Progenitor cell of endocrine pancreas (in vitro differentiated cells): ENCODE results near the gene TOR3A. TPM values are rescaled to one million over a fixed set of nuclear protein-coding genes. Genes with fewer than 3 reads are reported as not detected.

ENCODE experiments used
- DNase-seq: peaks from one replicate; pipeline ENCODE4 v3.0.0; 2021; ENCODE audit warnings: low spot score; ENCODE audit not compliant: unreplicated experiment
- H3K27ac Mint-ChIP-seq: 2 replicates; pipeline ENCODE4 v1.8.0; 2021; ENCODE audit warnings: mild to moderate bottlenecking, moderate library complexity, mixed read lengths
- H3K27me3 Mint-ChIP-seq: 2 replicates; pipeline ENCODE4 v1.8.0; 2021; ENCODE audit warnings: mixed read lengths
- H3K36me3 Mint-ChIP-seq: 2 replicates; pipeline ENCODE4 v1.8.0; 2022; ENCODE audit warnings: mixed read lengths; ENCODE audit not compliant: insufficient read depth
- H3K4me1 Mint-ChIP-seq: 2 replicates; pipeline ENCODE4 v1.8.0; 2021; ENCODE audit warnings: low read depth, mixed read lengths
- H3K4me3 Mint-ChIP-seq: 2 replicates; pipeline ENCODE4 v1.8.0; 2021; ENCODE audit warnings: low read depth, mild to moderate bottlenecking, moderate library complexity, mixed read lengths
- H3K9me3 Mint-ChIP-seq: 2 replicates; pipeline ENCODE4 v1.8.0; 2021; ENCODE audit warnings: low read depth, mixed read lengths
- CTCF ChIP-seq: fragments of 200-600 bp; sonication (generic); IDR thresholded peaks from one replicate; pipeline ENCODE4 v1.5.0; 2021; ENCODE audit warnings: antibody characterized with exemption, mild to moderate bottlenecking; ENCODE audit not compliant: unreplicated experiment
- total RNA-seq: library from RNA; stranded (reverse); gene quantifications from 2 replicates; pipeline ENCODE4 v1.2.1, GENCODE V29; 2021

TOR3A gene
- total RNA-seq, 1 donor from 2014 or later: 27.4 TPM

DNA sequence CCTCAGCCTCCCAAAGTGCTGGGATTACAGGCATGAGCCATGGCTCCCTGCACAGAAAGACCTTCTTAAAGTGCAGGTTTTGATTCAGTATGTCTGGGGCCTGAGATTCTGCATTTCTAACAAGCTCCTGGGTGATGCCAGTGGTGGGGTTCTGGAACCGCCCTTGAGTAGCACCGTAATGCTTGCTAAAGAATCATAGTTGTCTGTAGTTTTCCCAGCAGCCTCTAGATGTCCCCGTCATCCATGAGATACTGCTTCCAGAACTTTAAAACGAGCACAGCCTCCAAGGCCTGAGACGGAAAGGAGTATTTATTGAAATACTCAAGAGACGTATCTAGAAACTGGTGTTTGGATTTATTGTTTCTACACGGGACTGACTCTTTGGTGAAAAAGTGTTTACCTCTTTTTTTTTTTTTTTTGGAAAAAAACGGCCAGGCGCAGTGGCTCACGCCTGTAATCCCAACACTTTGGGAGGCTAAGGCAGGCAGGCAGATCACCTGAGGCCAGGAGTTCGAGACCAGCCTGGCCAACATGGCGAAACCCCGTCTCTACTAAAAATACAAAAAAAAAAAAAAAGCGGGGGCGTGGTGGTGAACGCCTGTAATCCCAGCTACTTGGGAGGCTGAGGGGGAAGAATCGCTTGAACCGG, 2.6 kb upstream of the TOR3A start:
- DNase-seq: no peak
- Mint-ChIP-seq H3K36me3 (no peaks in the 10 kb centered on the region), H3K4me1 (peaks cover 10% of the 10 kb centered on the region), H3K9me3 (no peaks in the 10 kb centered on the region), H3K27me3 (no peaks in the 10 kb centered on the region), H3K4me3 (no peak overlapping the region), H3K27ac (no peak overlapping the region)
- TF ChIP-seq CTCF: peak; percentile 70

DNA sequence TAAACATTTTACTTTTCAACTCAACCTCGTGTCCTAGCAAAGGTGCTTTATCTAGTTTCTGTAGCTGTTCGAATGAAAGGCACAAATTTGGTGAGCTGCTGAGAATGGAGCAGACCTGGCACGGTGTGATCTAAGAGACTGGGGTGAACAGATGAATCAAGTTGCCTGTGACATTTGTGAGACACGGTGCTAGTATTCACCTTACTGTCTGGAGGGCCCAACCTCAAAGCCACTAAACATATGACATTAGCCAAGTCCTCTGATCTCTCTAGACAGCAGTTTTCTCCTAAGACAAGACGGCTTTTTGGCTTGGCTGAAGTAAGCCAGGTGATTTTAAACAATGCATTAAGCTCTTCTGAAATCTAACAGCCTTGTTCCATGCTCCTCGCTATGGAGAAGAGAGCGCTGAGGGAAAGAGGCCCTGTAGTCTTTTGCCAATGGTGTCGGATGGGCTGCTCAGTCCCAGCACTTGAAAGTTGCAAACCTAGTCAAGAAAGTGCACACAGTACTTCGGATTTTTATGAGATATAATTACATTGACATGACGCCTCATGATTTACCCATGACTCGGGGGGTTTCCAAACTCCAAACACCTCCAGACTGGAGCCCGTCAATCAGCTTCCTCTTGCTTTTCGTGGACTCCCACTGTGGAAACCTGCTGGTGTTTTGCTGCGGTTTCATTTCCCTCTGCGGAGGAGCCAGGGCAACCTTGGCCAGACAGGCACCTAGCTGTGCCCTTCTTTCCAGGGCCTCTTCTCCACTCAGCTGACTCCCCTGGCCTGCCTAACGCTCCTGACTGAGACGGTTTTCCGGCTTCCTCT, 794 bp upstream of the TOR3A start:
- TF ChIP-seq CTCF: no peak
- no peaks in the 10 kb centered on the region for H3K27me3 Mint-ChIP-seq

DNA sequence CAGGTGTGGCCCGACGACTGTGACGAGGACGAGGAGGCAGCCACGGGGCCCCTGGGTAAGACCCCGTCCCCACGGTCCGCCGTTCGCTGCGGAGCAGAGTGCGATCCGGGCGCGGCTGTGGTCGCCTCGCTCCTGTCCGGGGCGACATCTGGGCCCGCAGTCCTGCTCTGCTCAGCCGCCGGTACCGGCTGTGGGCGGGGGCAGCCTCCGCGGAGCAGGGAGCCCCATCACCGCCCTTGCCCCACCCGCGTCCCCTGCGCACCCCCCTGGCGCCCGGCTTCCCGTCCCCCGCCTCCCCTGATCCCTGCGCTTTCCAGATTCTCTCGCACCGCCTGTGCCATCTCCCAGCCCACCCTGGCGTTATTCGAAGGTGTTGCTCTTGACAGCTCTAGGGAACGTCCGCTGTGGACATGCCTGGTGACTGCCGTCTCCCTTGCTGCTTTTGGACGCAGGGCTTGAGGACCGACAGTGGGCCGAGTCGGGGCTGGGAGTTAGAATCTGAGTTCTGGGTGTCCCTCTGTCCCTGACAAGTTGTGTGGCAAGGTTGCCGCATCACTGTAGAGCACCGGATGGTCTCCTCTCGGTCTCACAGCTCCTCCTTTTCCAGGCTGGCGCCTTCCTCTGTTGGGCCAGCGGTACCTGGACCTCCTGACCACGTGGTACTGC, 596 bp downstream of the TOR3A start:
- peaks cover 1% of the 10 kb centered on the region for H3K36me3 Mint-ChIP-seq
- DNase-seq: no peak
- no peaks in the 10 kb centered on the region for H3K9me3 Mint-ChIP-seq
- peaks cover 10% of the 10 kb centered on the region for H3K4me1 Mint-ChIP-seq
- TF ChIP-seq CTCF: no peak
- H3K4me3 Mint-ChIP-seq: peak overlapping the region; percentile 89
- H3K27me3 Mint-ChIP-seq: no peaks in the 10 kb centered on the region
- peak overlapping the region; percentile 94 for H3K27ac Mint-ChIP-seq

More for the DNA sequence above, 794 bp upstream of the TOR3A start:
- no peaks in the 10 kb centered on the region for H3K9me3 Mint-ChIP-seq
- no peak for DNase-seq
- peak overlapping the region; percentile 93 for H3K27ac Mint-ChIP-seq
- no peaks in the 10 kb centered on the region for H3K36me3 Mint-ChIP-seq
- peak overlapping the region; percentile 89 for H3K4me3 Mint-ChIP-seq
- peaks cover 10% of the 10 kb centered on the region for H3K4me1 Mint-ChIP-seq

DNA sequence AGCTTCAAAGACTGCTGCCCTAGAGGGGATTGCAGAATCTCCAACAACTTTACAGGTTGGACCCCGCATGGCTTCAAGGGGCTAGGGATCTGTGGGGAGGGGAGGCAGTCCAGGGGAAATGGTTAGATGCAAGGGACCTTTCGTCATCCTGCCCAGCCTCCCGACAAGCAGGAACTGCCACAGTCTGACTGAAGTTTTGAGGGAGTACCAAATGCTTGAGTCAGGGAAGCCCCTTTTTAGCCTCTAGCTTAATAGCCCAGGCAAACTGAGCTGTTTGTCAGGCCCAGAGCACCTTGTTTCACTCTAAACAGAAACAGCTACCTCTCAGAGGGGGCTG, 1.1 kb downstream of the TOR3A start:
- Mint-ChIP-seq H3K36me3 (peaks cover 1% of the 10 kb centered on the region), H3K27ac (peak overlapping the region; percentile 94), H3K4me1 (peaks cover 10% of the 10 kb centered on the region), H3K4me3 (peak overlapping the region; percentile 89), H3K9me3 (no peaks in the 10 kb centered on the region), H3K27me3 (no peaks in the 10 kb centered on the region)
- TF ChIP-seq CTCF: no peak
- no peak for DNase-seq

DNA sequence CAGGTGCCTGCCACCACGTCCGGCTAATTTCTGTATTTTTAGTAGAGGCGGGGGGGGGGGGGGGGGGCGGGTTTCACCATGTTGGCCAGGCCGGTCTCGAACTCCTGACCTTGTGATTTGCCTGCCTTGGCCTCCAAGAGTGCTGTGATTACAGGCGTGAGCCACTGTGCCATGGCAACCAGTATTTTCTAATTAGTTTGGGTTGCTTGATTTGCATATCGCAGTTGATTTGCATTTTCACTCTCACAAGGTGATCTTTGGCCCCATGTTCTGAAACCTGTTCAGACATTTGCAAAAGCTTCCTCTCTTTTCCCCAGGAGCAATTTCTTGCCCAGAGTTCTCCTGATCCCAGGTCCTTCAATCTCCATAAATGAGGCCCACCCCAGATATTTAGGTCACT, 1.7 kb downstream of the TOR3A start:
- Mint-ChIP-seq H3K4me3 (peak overlapping the region; percentile 63), H3K36me3 (peaks cover 1% of the 10 kb centered on the region), H3K27me3 (no peaks in the 10 kb centered on the region), H3K4me1 (peaks cover 10% of the 10 kb centered on the region), H3K9me3 (no peaks in the 10 kb centered on the region), H3K27ac (no peak overlapping the region)
- DNase-seq: no peak
- TF ChIP-seq CTCF: no peak
